ENCODE data around the gene GLTP. TPM values are rescaled to one million over a fixed set of nuclear protein-coding genes. Genes with fewer than 3 reads are reported as not detected.
"Not testable (repeated sequence)": the region's sequence is repeated elsewhere in the genome, so short reads cannot be mapped to it uniquely, and the experiment has no call there.

GLTP gene
- total and polyA plus RNA-seq, 11 donors, result 16.9 to 68.6 (median 25.1) TPM

- no peak for TF ChIP-seq POLR2A (IDR thresholded peaks at IDR 0.05)
- TF ChIP-seq, protein P1, sequence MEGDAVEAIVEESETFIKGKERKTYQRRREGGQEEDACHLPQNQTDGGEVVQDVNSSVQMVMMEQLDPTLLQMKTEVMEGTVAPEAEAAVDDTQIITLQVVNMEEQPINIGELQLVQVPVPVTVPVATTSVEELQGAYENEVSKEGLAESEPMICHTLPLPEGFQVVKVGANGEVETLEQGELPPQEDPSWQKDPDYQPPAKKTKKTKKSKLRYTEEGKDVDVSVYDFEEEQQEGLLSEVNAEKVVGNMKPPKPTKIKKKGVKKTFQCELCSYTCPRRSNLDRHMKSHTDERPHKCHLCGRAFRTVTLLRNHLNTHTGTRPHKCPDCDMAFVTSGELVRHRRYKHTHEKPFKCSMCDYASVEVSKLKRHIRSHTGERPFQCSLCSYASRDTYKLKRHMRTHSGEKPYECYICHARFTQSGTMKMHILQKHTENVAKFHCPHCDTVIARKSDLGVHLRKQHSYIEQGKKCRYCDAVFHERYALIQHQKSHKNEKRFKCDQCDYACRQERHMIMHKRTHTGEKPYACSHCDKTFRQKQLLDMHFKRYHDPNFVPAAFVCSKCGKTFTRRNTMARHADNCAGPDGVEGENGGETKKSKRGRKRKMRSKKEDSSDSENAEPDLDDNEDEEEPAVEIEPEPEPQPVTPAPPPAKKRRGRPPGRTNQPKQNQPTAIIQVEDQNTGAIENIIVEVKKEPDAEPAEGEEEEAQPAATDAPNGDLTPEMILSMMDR (IDR thresholded peaks at IDR 0.05), result no peak
- DNase-seq (no peak), ATAC-seq (no peak)
- no peak overlapping the region for H3K27ac ChIP-seq
- intact Hi-C loops (cut with DNase I), result no loop called here
- 94 to 100% (median 98%) methylated on average over 4 to 5 of the region's 5 CpGs for WGBS, 4 donors
- H3K4me3 ChIP-seq, result no peak overlapping the region
- peaks cover 0 to 16% (median 8%) of the 10 kb centered on the region in 12 donors for H3K4me1 ChIP-seq
- H3K27me3 ChIP-seq, result no peaks in the 10 kb centered on the region
- peaks cover 0 to 43% (median 31%) of the 10 kb centered on the region in 9 donors for H3K36me3 ChIP-seq
- H3K9me3 ChIP-seq, result no peaks in the 10 kb centered on the region
These were observed 19.4 kb downstream of the GLTP start for GRCh38 chr12:109860977-109861376.

DNA sequence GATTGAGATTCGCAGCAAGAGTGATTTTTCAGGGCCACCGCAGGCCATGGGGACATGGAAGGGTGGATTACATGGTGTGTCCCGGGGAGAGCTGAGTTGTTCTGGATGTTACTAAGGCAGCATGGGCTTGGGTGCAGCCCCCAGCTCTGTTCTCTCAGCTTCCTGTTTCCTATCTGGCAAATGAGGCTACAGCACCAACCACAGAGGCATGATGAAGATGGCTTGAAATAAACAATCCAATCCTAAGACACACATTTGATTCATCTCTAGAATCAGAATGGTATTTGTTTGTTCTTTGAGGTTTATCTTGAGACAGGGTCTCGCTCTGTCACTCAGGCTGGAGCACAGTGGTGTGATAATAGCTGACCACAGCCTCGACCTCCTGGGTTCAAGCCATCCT, 21.6 kb downstream of the GLTP start:
- Histone ChIP-seq H3K27ac (no peak overlapping the region), H3K27me3 (no peaks in the 10 kb centered on the region), H3K36me3 (peaks cover 0 to 63% (median 48%) of the 10 kb centered on the region in 9 donors), H3K9me3 (no peaks in the 10 kb centered on the region), H3K4me1 (peaks cover 0 to under 1% (median 0%) of the 10 kb centered on the region in 12 donors), H3K4me3 (no peak overlapping the region)
- intact Hi-C loops (cut with DNase I), result no loop called here
- DNase-seq, result no peak
- no peak for TF ChIP-seq POLR2A (IDR thresholded peaks at IDR 0.05)
- TF ChIP-seq, protein P1 (IDR thresholded peaks at IDR 0.05), result no peak
- no peak for ATAC-seq
- 87 to 94% (median 90%) methylated on average over 5 of the region's 5 CpGs for WGBS, 4 donors

- ATAC-seq, result no peak
- peaks cover 0 to 66% (median 48%) of the 10 kb centered on the region in 9 donors for H3K36me3 ChIP-seq
These were observed 22.6 kb downstream of the GLTP start for GRCh38 chr12:109857715-109858114.

DNA sequence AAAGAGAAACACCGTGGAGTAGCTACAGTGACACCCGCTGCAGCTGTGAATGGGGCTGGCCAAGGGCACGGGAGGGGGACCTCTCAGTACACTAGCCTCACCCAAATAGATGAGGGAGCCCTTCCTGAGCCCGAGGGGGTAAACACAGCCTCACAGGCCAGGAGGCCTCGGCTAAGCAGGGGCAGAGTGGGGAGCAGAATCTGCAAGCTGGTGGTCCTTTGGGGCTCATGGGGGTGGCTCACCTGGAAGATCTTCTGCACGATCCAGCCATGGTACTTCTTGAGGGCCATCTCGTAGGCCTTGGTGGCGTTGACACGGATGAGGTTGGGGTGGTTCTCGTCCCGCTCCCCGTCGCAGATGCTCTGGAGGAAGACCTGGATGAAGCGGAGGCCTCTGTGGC, 25.0 kb downstream of the GLTP start:
- no peak for TF ChIP-seq POLR2A (IDR thresholded peaks at IDR 0.05)
- TF ChIP-seq, protein P1 (IDR thresholded peaks at IDR 0.05), result no peak
- Histone ChIP-seq H3K27me3 (no peaks in the 10 kb centered on the region), H3K36me3 (peaks cover 0 to 77% (median 54%) of the 10 kb centered on the region in 9 donors), H3K9me3 (no peaks in the 10 kb centered on the region), H3K4me1 (no peaks in the 10 kb centered on the region), H3K27ac (no peak overlapping the region), H3K4me3 (no peak overlapping the region)
- no peak for ATAC-seq
- 93 to 97% (median 95%) methylated on average over 13 to 14 of the region's 14 CpGs for WGBS, 4 donors
- no peak for DNase-seq
- intact Hi-C loops (cut with DNase I), result no loop called here

More at GRCh38 chr12:109857715-109858114, 22.6 kb downstream of the GLTP start:
- Histone ChIP-seq H3K27me3 (no peaks in the 10 kb centered on the region), H3K4me3 (no peak overlapping the region), H3K27ac (no peak overlapping the region), H3K9me3 (no peaks in the 10 kb centered on the region), H3K4me1 (no peaks in the 10 kb centered on the region)
- 97 to 100% (median 97%) methylated on average over 5 to 6 of the region's 6 CpGs for WGBS, 4 donors
- intact Hi-C loops (cut with DNase I), result no loop called here
- no peak for TF ChIP-seq POLR2A (IDR thresholded peaks at IDR 0.05)
- TF ChIP-seq, protein P1 (IDR thresholded peaks at IDR 0.05), result no peak
- DNase-seq, result no peak

DNA sequence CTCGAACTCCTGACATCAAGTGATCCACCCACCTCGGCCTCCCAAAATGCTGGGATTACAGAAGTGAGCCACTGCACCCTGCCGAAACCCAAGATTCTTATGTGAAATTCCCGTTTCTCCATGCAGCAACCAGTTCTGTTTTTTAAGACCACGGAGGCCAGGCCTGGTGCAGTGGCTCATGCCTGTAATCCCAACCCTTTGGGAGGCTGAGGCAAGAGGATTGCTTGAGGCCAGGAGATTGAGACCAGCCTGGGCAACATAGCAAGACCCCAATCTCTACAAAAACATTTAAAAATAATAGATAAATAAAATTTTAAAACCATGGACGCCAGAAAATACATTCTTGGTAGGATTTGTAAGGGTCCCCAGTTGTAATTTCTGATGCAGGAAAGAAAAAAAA, 29.8 kb downstream of the GLTP start:
- ATAC-seq; intact Hi-C loops (cut with DNase I); H3K27me3 ChIP-seq; H3K27ac ChIP-seq; DNase-seq; H3K4me3 ChIP-seq; H3K9me3 ChIP-seq: not testable (repeated sequence)
- H3K36me3 ChIP-seq, result peaks cover 0 to 40% (median 28%) of the 10 kb centered on the region in 9 donors
- peaks cover 0 to 17% (median 0%) of the 10 kb centered on the region in 12 donors for H3K4me1 ChIP-seq
- 89 to 93% (median 92%) methylated on average over 6 of the region's 6 CpGs for WGBS, 4 donors

All from heart left ventricle (tissue), 16 donors.